Right lobe of liver (tissue), 6 donors: ENCODE measurements around the gene JAK3. TPM values are rescaled to one million over a fixed set of nuclear protein-coding genes. Genes with fewer than 3 reads are reported as not detected.

Experiments
- ATAC-seq, 4 donors: fragments of 200-7000 bp; cut with Tn5 transposase; one replicate each; pipeline ENCODE4 v1.9.1; 2020; ENCODE audit warnings: mild to moderate bottlenecking in 4 of 4, moderate library complexity in 4 of 4
- DNase-seq, 3 donors: peaks; one replicate each; pipeline ENCODE4 v3.0.0-alpha.2; 2020
- H3K27ac ChIP-seq, 3 donors: fragments of 200-600 bp; one replicate each; pipeline ENCODE4 v1.8.0; 2022
- H3K27me3 ChIP-seq, 2 donors: fragments of 200-600 bp; one replicate each; pipeline ENCODE4 v1.8.0; 2022
- H3K36me3 ChIP-seq, 4 donors: fragments of 200-600 bp; sonication (generic) in 1 of 4; one replicate each; pipeline versions ENCODE4 v1.5.1 to v1.8.0; 2017 to 2022; ENCODE audit warnings: control low read depth in 1 of 4
- H3K4me1 ChIP-seq, 4 donors: fragments of 200-600 bp; sonication (generic) in 1 of 4; one replicate each; pipeline versions ENCODE4 v1.5.1 to v1.8.0; 2017 to 2022; ENCODE audit warnings: control low read depth in 1 of 4
- H3K4me3 ChIP-seq, 3 donors: fragments of 200-600 bp; one replicate each; pipeline ENCODE4 v1.8.0; 2022
- H3K9me3 ChIP-seq, 4 donors: fragments of 200-600 bp; sonication (generic) in 1 of 4; one replicate each; pipeline versions ENCODE4 v1.5.1 to v1.8.0; 2017 to 2022; ENCODE audit warnings: control low read depth in 1 of 4
- POLR2A ChIP-seq: fragments of 450-650 bp; IDR thresholded peaks from one replicate; pipeline ENCODE4 v1.6.1; 2017; ENCODE audit warnings: antibody characterized with exemption, mild to moderate bottlenecking
- WGBS: methylation state at CpG from one replicate; pipeline ENCODE4 v1.1.6; 2018; ENCODE audit warnings: low coverage, low lambda C conversion rate; ENCODE audit not compliant: insufficient coverage; ENCODE audit errors: missing lambda C conversion rate; 5-methylcytosine and 5-hydroxymethylcytosine counted together
- intact Hi-C, 2 donors: fragments of 100-400 bp; cut with DNase I; formaldehyde crosslinking; loops; one replicate each; pipeline versions ENCODE4 v1.11.2 to v1.14.1; 2022
- total RNA-seq, 6 experiments: library from RNA; depleted of rRNA in 2 of 6; stranded (reverse); fragments of >200 nt in 2 of 6; fragmentation: NEBNext Ultra II Directional in 3 of 6; extraction: Animal tissue kit (Norgen Biotek cat#: 25700) in 3 of 6; gene quantifications; one replicate each; pipeline versions ENCODE4 v1.1.0 to v1.2.4, GENCODE V29; 2016 to 2023
- TF ChIP-seq, protein P1 (sequence below), 4 donors: fragments of 200-600 bp in 3 of 4; fragments of 450-650 bp in 1 of 4; IDR thresholded peaks; one replicate each; pipeline versions ENCODE4 v1.5.1 to v1.8.0; 2016 to 2022; ENCODE audit warnings: antibody characterized with exemption in 4 of 4, mild to moderate bottlenecking in 2 of 4
- donor health status: DM: no; HTN: yes; CAD: no.
- donor health status: DM: no; HTN: no; CAD: no.
- donor health status: DM: no; HTN: no; CAD: no.
- donor health status: DM: no; HTN: yes; CAD: no.
- donor health status: DM: no; HTN: yes; CAD: no.

Gene JAK3
- total RNA-seq, 6 experiments from 2014 or later: 1.1 to 5.5 (median 2.3) TPM

DNA sequence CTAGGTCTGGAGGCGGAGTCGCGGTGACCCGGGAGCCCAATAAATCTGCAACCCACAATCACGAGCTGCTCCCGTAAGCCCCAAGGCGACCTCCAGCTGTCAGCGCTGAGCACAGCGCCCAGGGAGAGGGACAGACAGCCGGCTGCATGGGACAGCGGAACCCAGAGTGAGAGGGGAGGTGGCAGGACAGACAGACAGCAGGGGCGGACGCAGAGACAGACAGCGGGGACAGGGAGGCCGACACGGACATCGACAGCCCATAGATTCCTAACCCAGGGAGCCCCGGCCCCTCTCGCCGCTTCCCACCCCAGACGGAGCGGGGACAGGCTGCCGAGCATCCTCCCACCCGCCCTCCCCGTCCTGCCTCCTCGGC, 24.1 kb upstream of the JAK3 start, which contains the start of gene SLC5A5:
Gene SLC5A5 (plus strand): TSS at position 68 of the 373 bp plus-strand sequence. CDS start 375 bp downstream, outside the sequence.
- no peak for TF ChIP-seq POLR2A
- TF ChIP-seq, protein P1, sequence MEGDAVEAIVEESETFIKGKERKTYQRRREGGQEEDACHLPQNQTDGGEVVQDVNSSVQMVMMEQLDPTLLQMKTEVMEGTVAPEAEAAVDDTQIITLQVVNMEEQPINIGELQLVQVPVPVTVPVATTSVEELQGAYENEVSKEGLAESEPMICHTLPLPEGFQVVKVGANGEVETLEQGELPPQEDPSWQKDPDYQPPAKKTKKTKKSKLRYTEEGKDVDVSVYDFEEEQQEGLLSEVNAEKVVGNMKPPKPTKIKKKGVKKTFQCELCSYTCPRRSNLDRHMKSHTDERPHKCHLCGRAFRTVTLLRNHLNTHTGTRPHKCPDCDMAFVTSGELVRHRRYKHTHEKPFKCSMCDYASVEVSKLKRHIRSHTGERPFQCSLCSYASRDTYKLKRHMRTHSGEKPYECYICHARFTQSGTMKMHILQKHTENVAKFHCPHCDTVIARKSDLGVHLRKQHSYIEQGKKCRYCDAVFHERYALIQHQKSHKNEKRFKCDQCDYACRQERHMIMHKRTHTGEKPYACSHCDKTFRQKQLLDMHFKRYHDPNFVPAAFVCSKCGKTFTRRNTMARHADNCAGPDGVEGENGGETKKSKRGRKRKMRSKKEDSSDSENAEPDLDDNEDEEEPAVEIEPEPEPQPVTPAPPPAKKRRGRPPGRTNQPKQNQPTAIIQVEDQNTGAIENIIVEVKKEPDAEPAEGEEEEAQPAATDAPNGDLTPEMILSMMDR (IDR thresholded peaks at IDR 0.05): no peak
- Histone ChIP-seq H3K4me1 (no peaks in the 10 kb centered on the region), H3K27me3 (peaks cover 0 to 26% of the 10 kb centered on the region in 2 donors), H3K36me3 (no peaks in the 10 kb centered on the region), H3K4me3 (no peak within 1 kb of the TSS), H3K27ac (no peak within 1 kb of the TSS), H3K9me3 (no peaks in the 10 kb centered on the region)
- ATAC-seq (no peak), DNase-seq (no peak)
- intact Hi-C loops: loop anchor here in 1 of 2 donors (5.0 kb wide), 1 partner anchor 60 kb away; the partner anchor contains the start of gene CCDC124
- WGBS: 4% methylated on average over 7 of the region's 26 CpGs

DNA sequence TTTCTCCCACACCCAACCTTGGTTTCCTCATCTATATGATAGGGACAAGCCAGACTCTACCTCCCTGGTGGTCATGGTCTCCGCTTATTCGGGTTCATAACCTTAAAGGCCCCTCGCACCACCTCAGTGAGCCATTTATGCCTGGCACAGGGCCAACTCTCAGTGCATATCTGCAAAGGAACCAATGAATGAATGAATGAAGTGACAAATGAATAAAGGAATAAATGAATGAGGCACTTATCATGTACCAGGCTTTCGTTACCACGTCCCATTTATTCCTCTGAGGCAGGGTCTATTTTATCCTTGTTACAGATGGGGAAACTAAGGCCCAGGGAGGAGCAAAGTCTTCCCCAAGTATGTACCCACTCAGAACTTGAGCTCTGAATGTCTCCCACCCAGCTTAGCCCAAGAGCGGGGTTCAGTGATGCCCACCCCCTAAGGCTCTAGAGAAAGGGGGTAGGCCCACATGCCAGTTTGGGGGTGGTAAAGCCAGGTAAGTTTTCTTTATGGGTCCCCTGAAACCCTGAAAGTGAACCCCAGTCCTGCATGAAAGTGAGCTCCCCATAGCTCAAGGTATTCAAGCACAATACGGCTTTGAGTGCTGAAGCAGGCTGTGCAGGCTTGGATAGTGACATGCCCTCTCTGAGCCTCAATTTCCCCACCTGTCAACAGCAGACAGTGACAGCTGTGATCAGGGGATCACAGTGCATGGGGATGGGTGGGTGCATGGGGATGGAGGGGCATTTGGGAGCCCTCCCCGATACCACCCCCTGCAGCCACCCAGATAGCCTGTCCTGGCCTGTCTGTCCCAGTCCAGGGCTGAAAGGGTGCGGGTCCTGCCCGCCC, 23.5 kb upstream of the JAK3 start:
- DNase-seq: no peak
- intact Hi-C loops: loop anchor here in 1 of 2 donors (5.0 kb wide), 1 partner anchor 61 kb away; the partner anchor contains the start of gene CCDC124
- ATAC-seq: no peak
- Histone ChIP-seq H3K9me3 (no peaks in the 10 kb centered on the region), H3K27ac (no peak overlapping the region), H3K4me1 (no peaks in the 10 kb centered on the region), H3K4me3 (no peak overlapping the region), H3K36me3 (no peaks in the 10 kb centered on the region), H3K27me3 (peaks cover 0 to 26% of the 10 kb centered on the region in 2 donors)
- no peak for TF ChIP-seq POLR2A
- TF ChIP-seq, protein P1 (IDR thresholded peaks at IDR 0.05): no peak
- 43% methylated on average over 9 of the region's 10 CpGs for WGBS

DNA sequence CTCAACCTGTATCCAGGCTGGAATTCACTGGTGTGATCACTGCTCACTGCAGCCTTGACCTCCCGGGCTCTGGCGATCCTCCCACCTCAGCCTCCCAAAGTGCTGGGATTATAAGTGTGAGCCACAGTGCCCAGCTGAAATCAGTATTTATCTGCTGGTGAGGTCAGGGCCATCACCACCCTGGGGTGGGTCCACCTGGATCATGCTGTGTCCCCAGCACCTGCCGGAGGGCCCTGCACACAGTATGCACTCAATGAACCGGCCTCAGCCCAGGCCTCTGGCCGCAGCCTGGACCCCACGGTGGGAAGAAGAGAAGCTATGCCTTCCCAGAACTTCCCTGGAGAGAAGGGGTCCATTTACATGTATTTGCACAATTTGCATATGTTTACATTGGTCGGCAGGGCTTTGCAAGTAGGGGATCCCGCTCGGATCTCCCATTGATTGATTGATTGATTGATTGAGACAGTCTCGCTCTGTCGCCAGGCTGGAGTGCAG, 21.4 kb upstream of the JAK3 start:
- WGBS: 0% methylated on average over 1 of the region's 11 CpGs
- DNase-seq (no peak), ATAC-seq (no peak)
- Histone ChIP-seq H3K27me3 (peaks cover 0 to 26% of the 10 kb centered on the region in 2 donors), H3K9me3 (no peaks in the 10 kb centered on the region), H3K4me3 (no peak overlapping the region), H3K36me3 (peaks cover 0 to 6% (median 2%) of the 10 kb centered on the region in 4 donors), H3K4me1 (no peaks in the 10 kb centered on the region), H3K27ac (no peak overlapping the region)
- intact Hi-C loops: loop anchor here (5.0 to 10.0 kb wide), 3 partner anchors 56 to 128 kb away; no protein-coding TSS in a partner anchor
- TF ChIP-seq POLR2A: no peak
- TF ChIP-seq, protein P1 (IDR thresholded peaks at IDR 0.05): no peak

DNA sequence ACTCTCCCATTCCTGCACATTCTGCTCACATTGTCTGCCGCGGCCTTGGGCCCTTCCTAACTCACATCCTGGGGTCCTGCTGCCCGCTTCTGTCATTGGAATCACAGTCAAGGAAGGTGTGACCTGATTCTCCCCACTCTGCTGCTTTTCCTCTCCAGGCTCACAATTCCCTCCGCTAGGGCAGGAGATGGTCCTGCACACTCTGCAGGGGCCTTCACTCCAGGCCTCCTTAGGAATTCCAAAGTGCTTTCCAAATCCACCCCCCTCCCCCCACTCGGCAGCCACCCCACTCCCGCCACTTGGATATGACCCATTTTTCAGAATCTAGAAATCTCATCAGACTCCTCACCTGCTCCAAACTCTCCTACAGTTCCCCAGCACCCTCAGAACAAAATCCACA, 20.9 kb upstream of the JAK3 start:
- H3K4me3 ChIP-seq: no peak overlapping the region

More for the DNA sequence above, 20.9 kb upstream of the JAK3 start:
- H3K27ac ChIP-seq: no peak overlapping the region
- ATAC-seq: no peak
- intact Hi-C loops: loop anchor here (5.0 to 10.0 kb wide), 3 partner anchors 56 to 129 kb away; no protein-coding TSS in a partner anchor
- H3K27me3 ChIP-seq: peaks cover 0 to 23% of the 10 kb centered on the region in 2 donors
- H3K4me1 ChIP-seq: no peaks in the 10 kb centered on the region
- H3K9me3 ChIP-seq: no peaks in the 10 kb centered on the region
- TF ChIP-seq, protein P1 (IDR thresholded peaks at IDR 0.05): no peak
- TF ChIP-seq POLR2A: no peak
- no peak for DNase-seq
- H3K36me3 ChIP-seq: peaks cover 0 to 11% (median 3%) of the 10 kb centered on the region in 4 donors
- WGBS: 31% methylated on average over 5 of the region's 6 CpGs
